Neural cell (in vitro differentiated cells): ENCODE data around the gene ATL1.

ENCODE experiments used
- EP300 ChIP-seq: fragments of 450-650 bp; conservative IDR thresholded peaks from 2 replicates; pipeline ENCODE4 v1.6.1; 2014; ENCODE audit warnings: antibody characterized with exemption, mild to moderate bottlenecking, moderate library complexity; ENCODE audit not compliant: poor library complexity, severe bottlenecking
- EZH2 ChIP-seq: fragments of 200-600, 300-800 bp; shearing (Covaris generic), sonication (generic); IDR thresholded peaks from 2 replicates; pipeline ENCODE4 v1.6.1; 2014; ENCODE audit warnings: antibody characterized with exemption, low read length, borderline replicate concordance, mild to moderate bottlenecking; ENCODE audit not compliant: insufficient read depth, poor library complexity, severe bottlenecking

- TF ChIP-seq EP300: no peak
- no peak for TF ChIP-seq EZH2
Measured at GRCh38 chr14:50512463-50512862, 47.5 kb upstream of the ATL1 start.
